GM04503 (cell line): ENCODE data around the gene HAPSTR1.
"Not testable (repeated sequence)": the region's sequence is repeated elsewhere in the genome, so short reads cannot be mapped to it uniquely, and the experiment has no call there.

Source experiments
- DNase-seq: peaks from one replicate; pipeline ENCODE4 v3.0.0-alpha.2; 2012; ENCODE audit warnings: low read depth

Gene HAPSTR1

GRCh38 chr16:9071377-9071776, 20.1 kb upstream of the HAPSTR1 start:
- DNase-seq, result no peak

- DNase-seq, result peak; percentile 74
These were observed 18.6 kb upstream of the HAPSTR1 start for GRCh38 chr16:9072806-9073341.

GRCh38 chr16:9075299-9076071, 16.0 kb upstream of the HAPSTR1 start:
- DNase-seq, result no peak

DNA sequence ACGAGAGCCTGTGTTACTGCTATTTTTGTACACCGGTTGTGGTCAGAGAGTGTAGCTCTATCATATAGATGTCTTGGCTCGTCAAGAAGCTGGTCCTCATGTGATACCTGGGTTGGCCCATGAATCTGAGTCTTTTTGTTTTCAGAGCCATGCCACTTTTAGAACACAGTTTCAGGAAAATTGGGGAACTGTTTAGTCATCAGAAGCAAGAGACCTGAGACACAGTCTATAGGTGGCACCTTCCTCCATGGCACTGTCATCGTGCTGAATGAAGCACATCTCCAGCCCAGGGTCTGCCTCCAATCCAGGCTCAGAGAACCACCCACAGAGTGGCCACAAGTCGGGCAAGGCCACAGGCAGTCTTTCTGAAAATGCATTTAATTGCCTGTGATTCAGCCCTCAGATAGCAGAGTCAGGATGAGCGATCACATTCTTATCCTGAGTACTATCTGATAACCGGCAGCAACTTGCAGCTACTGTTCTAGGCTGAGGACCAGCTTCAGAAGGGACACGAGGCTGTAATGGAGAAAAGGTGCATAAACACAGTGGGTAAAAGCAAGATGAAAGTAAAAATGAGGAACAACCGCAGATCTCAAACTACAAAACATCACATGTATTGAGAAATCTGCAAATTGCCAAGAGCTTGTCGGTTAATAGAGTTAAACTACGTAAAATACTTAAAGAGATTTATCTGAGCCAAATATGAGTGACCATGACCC, 14.2 kb upstream of the HAPSTR1 start:
- peak; percentile 65 for DNase-seq

DNA sequence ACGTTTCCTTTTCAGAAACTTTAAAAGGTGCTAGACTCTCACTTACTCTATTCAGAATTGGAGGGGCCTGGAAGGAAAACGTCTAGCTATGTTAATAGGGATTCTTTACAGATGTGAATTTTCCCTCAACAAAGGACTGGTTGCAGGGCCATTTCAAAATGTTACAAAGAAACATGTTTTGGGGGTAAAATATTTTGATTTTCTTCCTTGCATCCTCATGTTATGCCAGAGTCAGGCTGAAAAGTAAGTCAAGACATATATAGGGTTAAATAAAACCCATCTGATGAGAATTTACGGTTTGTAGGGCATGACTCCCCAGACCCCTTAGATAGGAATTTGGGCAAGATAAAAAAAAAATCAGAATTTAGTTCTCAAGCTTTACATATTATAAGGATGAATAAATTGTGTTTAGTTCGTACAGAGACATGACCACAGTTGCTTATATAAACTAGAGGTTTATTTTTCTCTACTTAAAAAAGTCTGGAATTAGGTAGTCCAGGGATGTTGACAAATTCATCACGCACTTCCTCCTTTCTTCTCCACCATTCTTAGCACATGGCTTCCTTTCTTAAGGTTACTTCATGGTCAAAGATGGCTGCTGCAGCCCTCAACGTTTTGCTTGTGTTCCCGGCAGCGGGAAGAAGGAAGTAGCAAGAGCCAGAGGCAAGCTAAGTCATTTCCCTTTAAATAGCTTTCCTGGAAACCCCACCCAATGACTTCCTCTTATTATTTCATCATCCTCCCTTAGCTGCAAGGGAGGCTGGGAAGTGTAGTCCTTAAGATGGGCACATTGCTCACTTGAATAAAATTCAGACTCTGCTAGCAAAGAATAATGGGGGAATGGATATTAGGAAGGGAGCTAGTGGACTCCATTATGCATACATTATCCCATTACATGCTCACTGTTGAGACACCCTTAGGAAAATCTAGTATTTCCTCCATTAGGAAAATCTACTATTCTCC, 12.7 kb upstream of the HAPSTR1 start:
- not testable (repeated sequence) for DNase-seq

DNA sequence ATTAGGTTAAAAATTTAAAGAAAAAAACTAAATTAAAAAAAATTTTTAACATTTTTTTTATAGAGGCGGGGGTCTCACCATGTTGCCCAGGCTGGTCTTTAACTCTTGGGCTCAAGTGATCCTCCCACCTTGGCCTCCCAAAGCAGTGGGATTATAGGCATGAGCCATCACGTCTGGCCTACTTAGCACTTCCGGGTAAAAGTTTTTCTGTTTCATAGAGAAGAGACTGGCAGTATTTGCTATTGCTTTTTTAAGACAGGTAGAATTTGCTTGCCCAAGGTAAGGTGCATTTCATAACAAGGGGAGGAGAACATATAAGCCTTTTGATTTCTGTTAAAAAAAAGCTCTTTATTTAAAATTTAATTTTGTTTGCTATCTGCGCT, 12.0 kb upstream of the HAPSTR1 start:
- no peak for DNase-seq

GRCh38 chr16:9081158-9081557, 10.3 kb upstream of the HAPSTR1 start:
- no peak for DNase-seq

GRCh38 chr16:9081843-9082242, 9.6 kb upstream of the HAPSTR1 start:
- no peak for DNase-seq

DNA sequence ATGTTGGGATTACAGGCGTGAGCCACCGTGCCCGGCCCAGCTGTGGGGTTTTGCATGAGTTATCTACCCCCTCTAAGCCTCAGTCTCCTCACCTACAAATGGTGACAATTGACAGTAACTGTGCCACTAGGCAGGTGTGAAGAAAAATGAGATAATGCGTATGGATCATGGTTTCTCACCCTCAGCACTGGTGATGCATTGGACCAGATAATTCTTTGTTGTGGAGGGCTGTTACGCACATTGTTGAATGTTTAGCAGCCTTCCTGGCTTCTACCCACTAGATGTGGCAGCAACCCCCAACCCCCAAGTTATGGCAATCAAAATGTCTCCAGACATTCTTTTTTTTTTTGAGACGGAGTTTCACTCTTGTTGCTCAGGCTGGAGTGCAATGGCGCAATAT, 9.0 kb upstream of the HAPSTR1 start:
- no peak for DNase-seq

- not testable (repeated sequence) for DNase-seq
These were observed 3.7 kb upstream of the HAPSTR1 start for GRCh38 chr16:9087733-9088132.

GRCh38 chr16:9088848-9089247, 2.6 kb upstream of the HAPSTR1 start:
- DNase-seq, result no peak

DNA sequence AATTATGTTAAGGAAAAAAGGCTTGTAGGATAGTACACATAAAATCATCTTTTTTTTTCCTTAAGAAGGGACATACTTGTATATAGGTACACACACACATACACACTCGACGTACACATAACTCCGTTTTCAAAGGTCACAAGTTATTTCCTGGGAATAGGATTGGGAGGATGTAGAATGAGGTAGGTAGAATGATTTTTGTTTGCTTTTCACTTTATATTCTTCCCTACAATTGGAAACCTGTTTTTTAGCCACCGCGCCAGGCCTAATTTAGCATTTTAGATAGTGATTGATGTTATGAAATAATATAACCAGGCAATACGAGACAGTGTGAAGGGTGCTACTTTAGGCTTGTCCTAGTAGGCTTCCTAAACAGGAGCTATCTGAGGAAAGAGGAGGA, 1.8 kb upstream of the HAPSTR1 start:
- DNase-seq, result no peak

DNA sequence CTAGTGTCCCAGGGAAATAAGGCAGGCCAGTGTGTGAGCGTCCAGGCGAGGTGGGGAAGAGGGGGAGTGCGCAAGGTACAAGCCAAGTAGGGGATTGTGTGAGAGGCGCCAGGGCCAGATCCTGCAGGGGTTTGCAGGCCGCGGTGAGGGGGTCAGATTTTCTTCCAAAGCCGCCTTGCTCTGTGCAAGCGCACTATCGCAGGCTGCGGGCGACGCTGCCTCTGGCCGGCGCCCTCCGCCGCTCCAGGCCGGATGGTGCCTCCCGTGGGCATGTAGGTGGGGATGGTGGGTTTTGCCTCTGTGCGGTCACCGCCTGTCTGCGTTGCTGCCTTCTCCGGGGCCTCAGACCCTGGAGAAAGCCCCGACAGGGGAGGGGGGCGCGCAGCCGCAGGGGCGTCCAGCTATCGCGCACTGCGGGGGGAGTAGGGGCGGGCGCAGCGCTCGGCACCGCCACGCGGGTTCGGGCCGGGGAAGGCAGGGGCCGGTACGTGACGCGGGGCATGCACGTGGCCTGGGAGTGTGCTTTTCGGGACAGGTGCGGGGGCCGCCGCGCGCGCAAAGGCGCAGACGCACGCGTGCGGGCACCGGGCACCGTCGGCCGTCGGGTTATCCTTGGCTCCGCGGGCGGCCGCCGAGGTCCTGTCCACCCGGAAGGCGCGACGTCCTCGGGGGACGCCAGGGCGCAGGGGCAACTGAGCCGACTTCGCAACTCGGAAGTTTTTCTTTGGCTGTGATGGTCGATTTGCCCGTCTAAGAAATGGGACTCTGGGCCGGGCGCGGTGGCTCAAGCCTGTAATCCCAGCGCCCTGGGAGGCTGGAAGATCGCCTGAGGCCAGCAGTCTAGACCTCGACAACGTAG, 1.1 kb upstream of the HAPSTR1 start:
- no peak for DNase-seq

DNA sequence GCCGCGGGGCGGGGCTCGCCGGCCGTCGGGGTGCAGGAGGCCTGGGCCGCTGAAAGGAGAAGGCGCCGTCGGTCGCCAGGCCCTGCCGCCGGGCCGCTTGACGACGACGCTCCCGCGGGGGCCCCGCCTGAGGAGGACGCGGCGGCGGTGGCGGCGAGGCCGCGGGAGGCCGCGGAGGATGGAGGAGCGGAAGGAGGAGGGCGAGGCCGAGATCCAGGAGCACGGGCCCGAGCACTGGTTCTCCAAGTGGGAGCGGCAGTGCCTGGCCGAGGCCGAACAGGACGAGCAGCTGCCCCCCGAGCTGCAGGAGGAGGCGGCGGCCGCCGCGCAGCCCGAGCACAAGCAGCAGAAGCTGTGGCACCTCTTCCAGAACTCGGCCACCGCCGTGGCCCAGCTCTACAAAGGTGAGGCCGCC, 430 bp downstream of the HAPSTR1 start:
- DNase-seq, result no peak

- DNase-seq, result no peak
These were observed 986 bp downstream of the HAPSTR1 start for GRCh38 chr16:9092282-9092977.

GRCh38 chr16:9092978-9093344, 1.5 kb downstream of the HAPSTR1 start:
- no peak for DNase-seq

GRCh38 chr16:9094011-9094846, 2.8 kb downstream of the HAPSTR1 start:
- DNase-seq, result no peak

DNA sequence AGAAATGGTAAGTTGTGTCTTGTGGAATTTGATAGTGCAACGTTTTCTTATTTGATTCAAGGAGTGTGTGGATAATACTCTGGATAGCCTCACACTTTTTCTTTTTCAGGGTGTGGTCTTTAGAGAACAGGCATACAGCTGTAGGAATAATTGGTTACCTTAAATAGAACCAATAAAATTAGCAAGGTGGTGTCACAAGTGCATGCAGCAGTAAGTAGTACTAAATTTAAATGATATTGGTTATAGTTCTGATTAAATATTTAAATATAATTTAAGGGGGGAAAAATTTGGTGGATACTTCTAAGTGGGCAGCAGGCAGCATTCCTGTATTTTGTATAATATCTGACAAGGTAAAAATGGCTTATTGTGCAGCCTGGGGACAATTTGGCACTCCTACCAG, 3.7 kb downstream of the HAPSTR1 start:
- no peak for DNase-seq

DNA sequence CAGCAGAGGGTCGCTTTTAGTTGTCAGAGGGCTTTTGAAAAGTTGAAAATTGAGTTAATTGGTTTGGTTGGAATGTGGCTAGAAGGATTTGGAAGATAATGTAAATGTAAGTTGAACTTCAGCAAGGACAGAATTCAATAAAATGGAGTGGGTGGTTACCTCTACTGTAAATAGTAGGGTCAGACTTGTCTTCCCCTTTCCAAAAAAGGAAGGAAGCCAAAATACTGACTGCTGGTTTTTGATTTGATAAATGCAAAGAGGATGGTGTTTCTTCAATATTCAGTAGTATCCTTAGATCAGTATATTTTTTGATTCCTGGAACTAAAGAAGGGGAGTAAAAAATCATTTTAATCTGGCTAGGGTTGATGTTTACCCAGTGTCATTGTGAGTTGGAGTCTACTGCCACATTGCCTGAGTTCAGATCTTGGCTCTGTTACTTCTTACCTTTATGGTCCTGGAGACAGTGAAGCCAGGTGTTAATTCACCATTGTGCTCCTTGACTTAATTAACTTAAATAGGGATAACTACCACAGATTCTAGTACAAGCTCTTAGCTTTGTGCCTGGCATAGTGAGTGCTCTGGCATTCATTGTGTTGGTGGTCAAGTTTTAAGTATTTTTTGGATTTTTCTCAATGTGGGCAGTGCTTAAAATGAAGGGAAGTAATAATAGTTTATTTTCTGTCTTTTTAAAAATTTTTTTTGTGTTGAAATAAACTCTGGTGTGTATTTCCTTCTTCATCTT, 4.4 kb downstream of the HAPSTR1 start:
- DNase-seq, result no peak
